SK-N-SH (cell line): ENCODE data around the gene DLX1.

ENCODE experiments used
- CTCF ChIP-seq: fragments of 200-600 bp; sonication (generic); IDR thresholded peaks from 2 replicates; pipeline ENCODE4 v1.6.1; 2017; ENCODE audit warnings: antibody characterized with exemption, mild to moderate bottlenecking, moderate library complexity
- EZH2phosphoT487 ChIP-seq: fragments of 200-600 bp; sonication (generic); IDR thresholded peaks from 2 replicates; pipeline ENCODE4 v1.6.1; 2017; ENCODE audit warnings: low read depth, mixed run types, mild to moderate bottlenecking, antibody characterized with exemption, moderate library complexity, borderline replicate concordance
- POLR2AphosphoS5 ChIP-seq: IDR thresholded peaks from 2 replicates; pipeline ENCODE4 v1.6.1; 2012; ENCODE audit warnings: low read depth, low read length
- RCOR1 ChIP-seq: fragments of 150-350 bp; IDR thresholded peaks from 2 replicates; pipeline ENCODE4 v1.6.1; 2017; ENCODE audit warnings: antibody characterized with exemption, low read length
- TAF1 ChIP-seq: IDR thresholded peaks from 2 replicates; pipeline ENCODE4 v1.6.1; 2012; ENCODE audit warnings: low read depth, mild to moderate bottlenecking, low read length, moderate library complexity, borderline replicate concordance
- USF2 ChIP-seq: fragments of 150-350 bp; IDR thresholded peaks from 2 replicates; pipeline ENCODE4 v1.6.1; 2017; ENCODE audit warnings: antibody characterized with exemption, low read length, low read depth, borderline replicate concordance

GRCh38 chr2:172105471-172106107 lies 20.3 kb downstream of the DLX1 start:
- TF ChIP-seq POLR2AphosphoS5 (no peak), CTCF (no peak), EZH2phosphoT487 (no peak), TAF1 (no peak), RCOR1 (no peak), USF2 (no peak)
